C4-2B (cell line): ENCODE data around the gene ARHGEF26.

Experiments
- H3K27ac ChIP-seq: fragments of 450-650 bp; 2 replicates; pipeline ENCODE4 v1.5.1; 2017
- CTCF ChIP-seq: fragments of 450-650 bp; conservative IDR thresholded peaks from 2 replicates; pipeline ENCODE4 v1.5.1; 2017; ENCODE audit warnings: mild to moderate bottlenecking
- ZFX ChIP-seq: fragments of 450-650 bp; IDR thresholded peaks from 2 replicates; pipeline ENCODE4 v1.6.1; 2017

Gene ARHGEF26, protein sequence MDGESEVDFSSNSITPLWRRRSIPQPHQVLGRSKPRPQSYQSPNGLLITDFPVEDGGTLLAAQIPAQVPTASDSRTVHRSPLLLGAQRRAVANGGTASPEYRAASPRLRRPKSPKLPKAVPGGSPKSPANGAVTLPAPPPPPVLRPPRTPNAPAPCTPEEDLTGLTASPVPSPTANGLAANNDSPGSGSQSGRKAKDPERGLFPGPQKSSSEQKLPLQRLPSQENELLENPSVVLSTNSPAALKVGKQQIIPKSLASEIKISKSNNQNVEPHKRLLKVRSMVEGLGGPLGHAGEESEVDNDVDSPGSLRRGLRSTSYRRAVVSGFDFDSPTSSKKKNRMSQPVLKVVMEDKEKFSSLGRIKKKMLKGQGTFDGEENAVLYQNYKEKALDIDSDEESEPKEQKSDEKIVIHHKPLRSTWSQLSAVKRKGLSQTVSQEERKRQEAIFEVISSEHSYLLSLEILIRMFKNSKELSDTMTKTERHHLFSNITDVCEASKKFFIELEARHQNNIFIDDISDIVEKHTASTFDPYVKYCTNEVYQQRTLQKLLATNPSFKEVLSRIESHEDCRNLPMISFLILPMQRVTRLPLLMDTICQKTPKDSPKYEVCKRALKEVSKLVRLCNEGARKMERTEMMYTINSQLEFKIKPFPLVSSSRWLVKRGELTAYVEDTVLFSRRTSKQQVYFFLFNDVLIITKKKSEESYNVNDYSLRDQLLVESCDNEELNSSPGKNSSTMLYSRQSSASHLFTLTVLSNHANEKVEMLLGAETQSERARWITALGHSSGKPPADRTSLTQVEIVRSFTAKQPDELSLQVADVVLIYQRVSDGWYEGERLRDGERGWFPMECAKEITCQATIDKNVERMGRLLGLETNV

DNA sequence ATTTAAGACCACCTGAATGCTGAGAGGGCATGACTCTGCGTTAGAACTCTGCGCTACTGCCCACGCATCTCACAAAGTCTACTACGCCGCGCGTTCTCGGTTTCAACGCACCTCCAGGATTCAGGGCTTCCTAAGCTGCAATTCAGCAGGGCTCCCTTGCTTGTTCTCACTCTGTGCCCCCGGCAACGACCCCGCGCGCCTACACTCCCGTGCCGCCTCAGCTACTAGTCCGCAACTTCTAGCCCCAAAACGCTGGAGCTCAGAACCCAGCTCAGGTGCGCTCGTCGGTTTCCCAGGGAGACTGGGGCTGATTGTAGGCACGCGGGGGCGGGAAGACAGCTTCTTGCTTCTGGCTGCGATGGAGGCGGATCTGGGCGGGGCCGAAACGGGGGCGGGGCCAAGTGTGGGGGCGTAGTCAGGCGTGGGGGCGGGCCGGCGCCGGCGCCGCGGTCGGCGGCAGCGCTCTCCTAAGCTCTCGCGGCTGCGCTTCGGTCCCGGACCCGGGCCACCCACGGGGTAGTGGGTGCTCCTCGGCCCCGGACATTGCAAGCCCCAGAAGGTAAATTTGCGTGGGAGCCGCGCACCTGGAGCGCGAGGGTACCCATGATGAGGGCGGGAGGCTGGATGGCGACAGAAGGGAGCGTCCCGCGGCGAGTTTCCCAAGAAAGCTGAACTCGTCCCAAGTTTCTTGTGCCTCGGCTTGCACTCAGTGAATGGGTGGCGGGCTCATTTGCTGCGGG, at the start of gene ARHGEF26:
ARHGEF26 (plus strand) TSS at position 430 of the 740 bp plus-strand sequence. CDS start 603 bp downstream, outside the sequence.
- H3K27ac ChIP-seq, result peak within 1 kb of the TSS; percentile 94
- TF ChIP-seq CTCF, result no peak
- no peak for TF ChIP-seq ZFX

- no peak for TF ChIP-seq ZFX
- no peak for TF ChIP-seq CTCF
Observed at GRCh38 chr3:154074966-154075365, 46.2 kb upstream of the ARHGEF26 start.

DNA sequence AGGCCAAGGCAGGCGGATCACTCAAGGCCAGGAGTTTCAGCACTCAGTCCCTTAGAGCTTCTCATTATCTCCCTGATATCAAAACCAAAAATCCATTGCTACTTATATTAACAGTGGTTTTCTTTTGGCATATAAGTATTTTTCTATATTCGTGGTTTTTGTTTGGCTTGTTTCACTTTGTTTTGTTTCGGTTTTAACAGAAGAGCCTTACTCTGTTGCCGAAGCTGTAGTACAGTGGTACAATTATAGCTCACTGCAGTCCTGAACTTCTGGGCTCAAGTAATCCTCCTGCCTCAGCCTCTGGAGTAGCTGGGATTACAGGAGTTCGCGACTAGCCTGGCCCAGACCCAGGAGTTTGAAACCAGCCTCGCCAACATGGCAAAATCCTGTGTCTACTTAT, 42.5 kb upstream of the ARHGEF26 start:
- no peak for TF ChIP-seq CTCF
- no peak for TF ChIP-seq ZFX

More at GRCh38 chr3:154074966-154075365, 46.2 kb upstream of the ARHGEF26 start:
- no peak overlapping the region for H3K27ac ChIP-seq

GRCh38 chr3:154081305-154081704, 39.9 kb upstream of the ARHGEF26 start:
- no peak for TF ChIP-seq CTCF
- TF ChIP-seq ZFX, result no peak

More for the DNA sequence above, 42.5 kb upstream of the ARHGEF26 start:
- peak overlapping the region; percentile 7 for H3K27ac ChIP-seq

GRCh38 chr3:154085071-154085470, 36.1 kb upstream of the ARHGEF26 start:
- TF ChIP-seq ZFX (no peak), CTCF (no peak)

More at GRCh38 chr3:154081305-154081704, 39.9 kb upstream of the ARHGEF26 start:
- no peak overlapping the region for H3K27ac ChIP-seq

DNA sequence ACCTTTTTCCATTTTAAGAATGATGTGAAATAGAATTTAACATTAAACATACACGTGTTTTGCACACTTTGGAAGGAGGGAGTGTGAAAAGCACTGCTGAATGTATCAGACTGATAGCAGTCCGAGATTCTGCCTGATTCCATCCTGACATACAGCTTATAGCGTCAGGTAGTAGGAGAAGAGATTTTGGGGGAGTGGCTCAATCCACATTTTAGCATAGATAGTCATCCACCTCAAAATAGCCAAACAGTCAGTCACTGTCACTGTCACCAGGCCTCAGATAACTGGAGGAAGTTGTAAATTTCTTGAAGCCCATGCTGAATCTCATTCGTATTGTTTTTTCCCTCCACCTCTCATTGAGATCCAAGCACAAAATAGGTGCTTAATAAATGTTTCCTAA, 35.4 kb upstream of the ARHGEF26 start:
- TF ChIP-seq CTCF (no peak), ZFX (no peak)
- H3K27ac ChIP-seq, result no peak overlapping the region

More at GRCh38 chr3:154085071-154085470, 36.1 kb upstream of the ARHGEF26 start:
- no peak overlapping the region for H3K27ac ChIP-seq
